Calu3 (cell line): ENCODE measurements around the gene FRMD4B. TPM values are rescaled to one million over a fixed set of nuclear protein-coding genes. Genes with fewer than 3 reads are reported as not detected.

Experiments used
- BruUV-seq: library from RNA; stranded (reverse); fragments of 400-500 nt; replicated peaks from 2 replicates; lab custom pipeline; 2021; lab: Mats Ljungman, UMichigan
- CTCF ChIA-PET: fragments of 300-600 bp; sonication (Branson Sonifier 250); formaldehyde crosslinking; loops from one replicate; lab custom pipeline; 2022; ENCODE audit warnings: antibody characterized with exemption; lab: Charles Lee
- DNase-seq: peaks from one replicate; pipeline ENCODE4 v3.0.0; 2022
- H3K27ac Mint-ChIP-seq: one replicate; pipeline ENCODE4 v1.8.0; 2022; ENCODE audit warnings: mixed read lengths; ENCODE audit not compliant: unreplicated experiment
- H3K27me3 Mint-ChIP-seq: one replicate; pipeline ENCODE4 v1.8.0; 2022; ENCODE audit warnings: mixed read lengths; ENCODE audit not compliant: unreplicated experiment
- H3K36me3 Mint-ChIP-seq: one replicate; pipeline ENCODE4 v1.8.0; 2022; ENCODE audit warnings: mild to moderate bottlenecking, moderate library complexity, mixed read lengths; ENCODE audit not compliant: insufficient read depth, unreplicated experiment
- H3K4me1 Mint-ChIP-seq: one replicate; pipeline ENCODE4 v1.8.0; 2022; ENCODE audit warnings: mild to moderate bottlenecking, low read depth, mixed read lengths; ENCODE audit not compliant: unreplicated experiment
- H3K4me3 Mint-ChIP-seq: one replicate; pipeline ENCODE4 v1.8.0; 2022; ENCODE audit warnings: mild to moderate bottlenecking, low read depth, moderate library complexity, mixed read lengths; ENCODE audit not compliant: unreplicated experiment
- H3K9me3 Mint-ChIP-seq: one replicate; pipeline ENCODE4 v1.8.0; 2022; ENCODE audit warnings: low read depth, mixed read lengths; ENCODE audit not compliant: unreplicated experiment
- CTCF ChIP-seq: fragments of 200-600 bp; IDR thresholded peaks from one replicate; pipeline ENCODE4 v1.8.0; 2022; ENCODE audit warnings: antibody characterized with exemption; ENCODE audit not compliant: unreplicated experiment
- intact Hi-C: fragments of 100-400 bp; cut with micrococcal nuclease; formaldehyde crosslinking; loops from one replicate; pipeline ENCODE4 v1.10.0; 2022; ENCODE audit not compliant: unreplicated experiment
- total RNA-seq: library from RNA; stranded (reverse); gene quantifications from 2 replicates; pipeline ENCODE4 v1.2.3, GENCODE V29; 2022

FRMD4B gene
- total RNA-seq, 1 experiment from 2014 or later, result 16.7 TPM

- no peaks in the 10 kb centered on the region for H3K9me3 Mint-ChIP-seq
- no peak overlapping the region for H3K4me3 Mint-ChIP-seq
- no peak for TF ChIP-seq CTCF
- peaks cover 50% of the 10 kb centered on the region for H3K4me1 Mint-ChIP-seq
- BruUV-seq, result no TSS peak
- no peak for DNase-seq
- no peaks in the 10 kb centered on the region for H3K27me3 Mint-ChIP-seq
- peaks cover 14% of the 10 kb centered on the region for H3K36me3 Mint-ChIP-seq
- H3K27ac Mint-ChIP-seq, result no peak overlapping the region
- CTCF ChIA-PET, result no interaction called here
- intact Hi-C loops, result loop anchor here (5.0 kb wide), 1 partner anchor 55 kb away; no protein-coding TSS in a partner anchor
These were observed 133.3 kb downstream of the FRMD4B start for GRCh38 chr3:69252631-69253030.

DNA sequence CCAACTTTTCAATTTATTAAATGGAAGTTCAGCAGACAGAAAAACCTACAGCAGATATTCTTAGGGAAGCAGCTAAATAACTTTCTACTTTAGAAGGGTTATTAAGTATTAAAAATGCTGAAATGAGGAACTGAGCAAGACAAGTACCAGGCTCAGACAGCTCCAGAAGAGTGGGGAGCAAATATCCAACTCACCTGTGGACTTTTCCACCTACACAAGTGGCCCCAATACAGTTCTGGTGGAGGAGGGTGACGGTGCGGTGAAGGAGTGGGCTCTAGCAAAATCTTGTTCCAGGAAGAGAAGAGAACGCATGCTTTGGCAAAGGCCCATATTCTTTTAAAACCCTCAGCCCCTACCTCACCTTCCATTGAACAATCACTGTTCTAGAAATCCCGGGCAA, 133.7 kb downstream of the FRMD4B start:
- no peak overlapping the region for H3K4me3 Mint-ChIP-seq

DNA sequence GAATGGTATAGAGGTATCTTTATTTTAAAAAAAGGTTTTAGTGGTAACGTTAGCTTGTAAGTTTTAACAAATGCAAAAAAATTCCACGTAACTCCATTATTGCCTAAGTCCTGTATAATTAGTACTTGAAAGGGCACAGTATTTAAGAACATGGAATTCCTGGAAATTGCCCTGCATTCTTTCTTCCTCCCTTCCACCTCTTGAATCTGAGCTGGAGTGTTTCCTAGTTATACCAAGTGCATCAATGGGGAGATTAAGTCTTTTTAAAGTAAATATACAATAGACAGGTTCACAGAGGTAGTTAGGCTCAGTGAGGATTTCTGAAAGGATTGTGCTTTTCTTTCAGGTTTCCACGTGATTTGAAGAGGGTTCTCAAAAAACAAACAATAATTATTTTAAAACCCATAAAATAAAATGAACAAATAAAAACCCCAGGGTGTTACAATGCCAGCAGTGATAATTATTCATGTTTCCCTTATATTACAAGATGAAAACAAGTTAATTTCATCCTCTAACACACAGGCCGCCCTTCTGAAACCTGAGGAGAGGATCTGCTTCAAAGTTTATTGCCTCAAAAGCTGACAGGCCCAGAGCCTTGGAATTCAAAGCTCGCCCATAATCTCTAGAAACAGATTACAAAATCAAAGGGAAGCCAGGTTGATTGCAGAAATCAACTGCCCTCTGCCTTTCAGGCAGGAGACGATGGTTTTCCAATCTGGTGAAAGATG, 134.6 kb downstream of the FRMD4B start:
- intact Hi-C loops, result loop anchor here (5.0 kb wide), 1 partner anchor 56 kb away; no protein-coding TSS in a partner anchor
- Mint-ChIP-seq H3K4me1 (peaks cover 50% of the 10 kb centered on the region), H3K4me3 (no peak overlapping the region), H3K36me3 (peaks cover 14% of the 10 kb centered on the region), H3K9me3 (no peaks in the 10 kb centered on the region), H3K27ac (no peak overlapping the region), H3K27me3 (no peaks in the 10 kb centered on the region)
- no TSS peak for BruUV-seq
- TF ChIP-seq CTCF, result no peak
- DNase-seq, result no peak
- CTCF ChIA-PET, result interaction anchor here (0.7 kb wide), 1 partner anchor 67 kb away, joined by 4 read pairs; no protein-coding TSS in a partner anchor

More for the DNA sequence above, 133.7 kb downstream of the FRMD4B start:
- Mint-ChIP-seq H3K36me3 (peaks cover 14% of the 10 kb centered on the region), H3K4me1 (peaks cover 50% of the 10 kb centered on the region), H3K27me3 (no peaks in the 10 kb centered on the region), H3K9me3 (no peaks in the 10 kb centered on the region), H3K27ac (no peak overlapping the region)
- TF ChIP-seq CTCF, result no peak
- DNase-seq, result no peak
- intact Hi-C loops, result loop anchor here (5.0 kb wide), 1 partner anchor 55 kb away; no protein-coding TSS in a partner anchor
- CTCF ChIA-PET, result no interaction called here
- no TSS peak for BruUV-seq

DNA sequence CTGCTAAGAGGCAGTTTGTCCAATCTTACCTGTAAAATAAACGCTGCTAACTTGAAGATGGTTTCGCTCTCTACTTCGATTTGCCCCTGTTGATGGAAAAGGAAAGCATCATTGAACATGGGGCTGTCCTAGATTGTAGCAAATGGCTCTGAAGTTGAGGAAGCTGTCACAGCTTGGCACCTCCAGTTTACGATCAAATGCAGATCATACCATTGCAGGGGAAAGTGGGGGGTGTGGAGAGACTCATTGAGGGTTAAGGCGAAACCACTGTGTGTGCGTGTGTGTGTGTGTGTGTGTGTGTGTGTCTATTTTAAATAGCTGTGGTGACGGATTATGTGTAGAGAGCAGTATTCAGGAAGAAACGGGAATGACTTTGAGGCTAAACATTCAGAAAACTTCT, 135.9 kb downstream of the FRMD4B start:
- peak; percentile 78 for DNase-seq
- TF ChIP-seq CTCF, result no peak
- intact Hi-C loops, result loop anchor here (5.0 kb wide), 1 partner anchor 57 kb away; no protein-coding TSS in a partner anchor
- H3K9me3 Mint-ChIP-seq, result no peaks in the 10 kb centered on the region
- CTCF ChIA-PET, result interaction anchor here (0.6 to 1.3 kb wide), 8 partner anchors 13 to 67 kb away, joined by 3 to 7 read pairs (median 4); no protein-coding TSS in a partner anchor
- H3K27me3 Mint-ChIP-seq, result no peaks in the 10 kb centered on the region
- H3K4me3 Mint-ChIP-seq, result peak overlapping the region; percentile 83
- peaks cover 50% of the 10 kb centered on the region for H3K4me1 Mint-ChIP-seq
- no TSS peak for BruUV-seq
- H3K36me3 Mint-ChIP-seq, result peaks cover 14% of the 10 kb centered on the region
- peak overlapping the region; percentile 85 for H3K27ac Mint-ChIP-seq
